CD4-positive, alpha-beta T cell treated with Interleukin-4 for 1 hour (primary cell): ENCODE measurements around the gene PTPMT1.

Experiments used
- DNase-seq, 2 donors: peaks; one replicate each; pipeline ENCODE4 v3.0.0-alpha.2; 2020 to 2022

The PTPMT1 gene

GRCh38 chr11:47586098-47586855, 20.9 kb downstream of the PTPMT1 start, which contains the start of gene FAM180B:
FAM180B (plus strand) TSS chr11:47586678; CDS start chr11:47586769, 91 bp downstream.
- DNase-seq, result no peak

- no peak for DNase-seq
Observed at GRCh38 chr11:47587039-47587716, 21.8 kb downstream of the PTPMT1 start.

GRCh38 chr11:47587723-47588326, 22.4 kb downstream of the PTPMT1 start:
- peak in 1 of 2 donors; percentile 50 for DNase-seq

- DNase-seq, result no peak
Observed at GRCh38 chr11:47589118-47589517, 23.7 kb downstream of the PTPMT1 start.

- DNase-seq, result no peak
Observed at GRCh38 chr11:47589584-47589976, 24.2 kb downstream of the PTPMT1 start.

GRCh38 chr11:47589977-47590861, 24.8 kb downstream of the PTPMT1 start:
- DNase-seq, result no peak

- no peak for DNase-seq
Observed at GRCh38 chr11:47591764-47592163, 26.4 kb downstream of the PTPMT1 start.

GRCh38 chr11:47592251-47592650, 26.9 kb downstream of the PTPMT1 start:
- DNase-seq, result no peak

- DNase-seq, result no peak
Observed at GRCh38 chr11:47592970-47593369, 27.6 kb downstream of the PTPMT1 start.

- DNase-seq, result no peak
Observed at GRCh38 chr11:47593492-47593933, 28.1 kb downstream of the PTPMT1 start.

GRCh38 chr11:47593934-47594855, 28.8 kb downstream of the PTPMT1 start, which contains the start of gene C1QTNF4:
C1QTNF4 (minus strand) TSS chr11:47594411; CDS start chr11:47590810, 3,601 bp downstream.
- no peak for DNase-seq

GRCh38 chr11:47595029-47595428, 29.6 kb downstream of the PTPMT1 start:
- DNase-seq, result no peak

GRCh38 chr11:47595967-47596366, 30.6 kb downstream of the PTPMT1 start:
- DNase-seq, result no peak

GRCh38 chr11:47599902-47600301, 34.5 kb downstream of the PTPMT1 start:
- no peak for DNase-seq

GRCh38 chr11:47603295-47603694, 37.9 kb downstream of the PTPMT1 start:
- DNase-seq, result no peak

- DNase-seq, result no peak
Observed at GRCh38 chr11:47605921-47606320, 40.5 kb downstream of the PTPMT1 start.

GRCh38 chr11:47606731-47607130, 41.3 kb downstream of the PTPMT1 start:
- no peak for DNase-seq

- DNase-seq, result no peak
Observed at GRCh38 chr11:47607380-47607779, 42.0 kb downstream of the PTPMT1 start.

GRCh38 chr11:47609675-47610074, 44.3 kb downstream of the PTPMT1 start:
- no peak for DNase-seq

- DNase-seq, result no peak
Observed at GRCh38 chr11:47611348-47611794, 46.0 kb downstream of the PTPMT1 start.

GRCh38 chr11:47615249-47615648, 49.9 kb downstream of the PTPMT1 start:
- DNase-seq, result no peak
